AG20443 (cell line): ENCODE results near the gene CRY2.

Experiments used
- DNase-seq: peaks from one replicate; pipeline ENCODE4 v3.0.0; 2012; ENCODE audit warnings: low spot score, mixed read lengths

CRY2 gene

DNA sequence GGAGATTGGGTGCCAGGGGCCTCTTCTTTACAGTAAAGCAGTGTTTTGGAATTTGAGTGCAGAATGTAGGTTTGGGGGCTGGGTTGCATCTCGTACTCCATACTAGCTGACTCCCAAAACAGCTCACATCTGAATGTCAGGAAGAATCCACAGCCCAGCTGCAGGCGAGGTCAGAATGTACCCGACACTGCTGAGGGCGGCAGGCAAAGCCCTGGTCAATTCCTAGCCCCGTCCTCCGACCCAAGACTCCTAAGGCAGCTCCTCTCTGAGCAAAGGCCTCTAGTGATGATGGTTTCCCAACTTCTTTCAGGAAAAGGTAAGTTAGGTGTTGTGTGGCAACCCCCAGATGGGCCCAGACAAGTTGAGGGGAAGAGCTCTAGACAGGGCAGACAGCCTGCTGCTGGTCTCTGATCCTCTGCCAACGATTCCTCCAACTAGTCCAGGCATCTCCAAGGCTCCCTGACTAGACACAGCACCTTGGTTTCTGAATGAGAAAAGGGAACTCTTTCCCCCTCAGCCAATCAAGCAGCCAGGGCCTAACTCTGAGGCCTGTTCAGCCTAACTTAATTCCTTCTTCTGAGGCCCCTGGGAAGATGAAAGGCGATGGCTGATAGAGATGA lies 83.8 kb downstream of the CRY2 start:
- DNase-seq = no peak

DNA sequence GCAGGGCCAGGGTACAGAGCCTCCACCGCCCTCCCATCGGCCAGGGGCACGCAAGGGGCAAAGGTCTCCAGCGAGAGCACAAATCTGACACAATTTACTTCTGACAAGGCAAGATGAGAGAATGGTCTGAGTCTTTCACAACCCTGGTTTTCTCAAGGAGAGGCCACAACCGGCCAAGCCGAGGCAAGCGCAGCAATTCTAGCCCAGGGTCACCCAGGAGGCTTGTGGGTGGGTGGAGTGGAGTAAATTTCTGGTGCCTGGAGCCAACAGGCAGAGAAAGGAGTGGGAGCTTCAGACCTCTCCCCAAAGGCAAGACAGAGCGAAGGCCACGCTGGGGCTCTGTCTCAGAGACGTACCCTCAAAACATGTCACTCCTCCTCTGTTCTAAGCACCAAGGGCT lies 84.5 kb downstream of the CRY2 start:
- DNase-seq = no peak

DNA sequence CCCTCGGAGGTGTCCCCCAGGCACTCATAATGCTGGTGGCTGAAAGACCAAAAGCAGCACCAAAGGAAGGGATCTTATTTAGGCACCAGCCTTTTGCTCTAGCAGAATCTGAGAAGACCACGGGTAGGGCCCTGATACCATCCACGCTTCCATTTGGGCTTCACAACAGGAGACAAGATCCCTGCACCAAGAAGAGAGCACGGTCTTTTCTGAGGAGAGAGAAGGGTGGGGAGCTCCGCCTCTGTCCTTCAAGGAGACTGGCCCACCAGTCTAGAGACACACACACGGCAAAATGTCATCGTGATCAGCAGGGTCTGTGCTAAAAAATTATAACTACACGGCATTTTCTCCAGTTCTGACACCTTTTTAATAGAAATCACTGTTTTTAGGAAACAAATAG lies 84.9 kb downstream of the CRY2 start:
- no peak for DNase-seq
